Measurements from ENCODE around the gene ZZZ3. TPM values are rescaled to one million over a fixed set of nuclear protein-coding genes. Genes with fewer than 3 reads are reported as not detected.
"Not testable (repeated sequence)": the region's sequence is repeated elsewhere in the genome, so short reads cannot be mapped to it uniquely, and the experiment has no call there.

ZZZ3 gene
- total RNA-seq, 1 donor from 2014 or later = 55.6 TPM

DNA sequence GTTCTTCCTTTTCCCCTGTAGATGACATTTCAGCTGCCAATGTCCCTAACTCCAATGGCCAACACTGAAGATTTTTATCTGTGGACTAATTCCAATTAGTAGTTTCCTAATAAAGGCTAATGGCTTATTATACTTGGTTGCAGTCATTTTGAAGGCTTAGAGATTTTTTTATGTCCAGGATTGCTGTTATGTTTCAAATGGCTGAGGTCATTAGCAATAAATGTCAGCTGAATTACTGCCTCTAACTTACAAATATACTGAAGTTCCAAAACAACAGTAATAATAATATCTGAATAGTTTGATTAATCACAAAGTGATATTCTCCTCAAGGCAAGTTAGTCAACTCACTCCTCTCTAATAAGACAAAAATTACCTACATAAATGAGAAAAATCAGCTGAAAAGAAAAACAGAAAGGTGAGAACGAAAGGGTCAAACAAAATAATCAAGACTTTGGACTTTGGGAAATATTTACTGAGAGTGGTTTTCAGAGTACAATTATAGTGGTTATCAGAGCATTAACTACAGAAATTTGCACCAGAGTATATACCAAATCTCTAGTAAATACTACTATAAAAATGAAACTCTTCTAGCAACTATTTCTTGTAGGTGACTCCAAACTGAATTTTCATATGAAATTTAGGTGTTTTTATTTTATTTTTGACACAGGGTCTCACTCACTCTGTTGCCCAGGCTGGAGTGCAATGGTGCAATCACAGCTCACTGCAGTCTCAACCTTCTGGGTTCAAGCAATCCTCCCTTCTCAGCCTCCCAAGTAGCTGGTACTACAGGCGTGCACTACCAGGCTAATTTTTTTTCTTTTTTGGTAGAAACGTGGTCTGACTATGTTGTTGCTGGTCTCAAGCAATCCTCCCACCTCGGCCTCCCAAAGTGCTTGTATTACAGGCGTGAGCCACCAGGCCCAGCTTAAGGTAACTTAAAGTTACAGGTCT is 3.5 kb downstream of the ZZZ3 start:
- no peak for DNase-seq (ENCODE audit: low spot score in 2 of 2)
- Histone ChIP-seq H3K4me1 (peaks cover 0 to 15% of the 10 kb centered on the region in 2 donors), H3K27me3 (no peaks in the 10 kb centered on the region), H3K27ac (no peak overlapping the region), H3K4me3 (no peak overlapping the region), H3K36me3 (no peaks in the 10 kb centered on the region), H3K9me3 (no peaks in the 10 kb centered on the region)
- TF ChIP-seq, protein P1, sequence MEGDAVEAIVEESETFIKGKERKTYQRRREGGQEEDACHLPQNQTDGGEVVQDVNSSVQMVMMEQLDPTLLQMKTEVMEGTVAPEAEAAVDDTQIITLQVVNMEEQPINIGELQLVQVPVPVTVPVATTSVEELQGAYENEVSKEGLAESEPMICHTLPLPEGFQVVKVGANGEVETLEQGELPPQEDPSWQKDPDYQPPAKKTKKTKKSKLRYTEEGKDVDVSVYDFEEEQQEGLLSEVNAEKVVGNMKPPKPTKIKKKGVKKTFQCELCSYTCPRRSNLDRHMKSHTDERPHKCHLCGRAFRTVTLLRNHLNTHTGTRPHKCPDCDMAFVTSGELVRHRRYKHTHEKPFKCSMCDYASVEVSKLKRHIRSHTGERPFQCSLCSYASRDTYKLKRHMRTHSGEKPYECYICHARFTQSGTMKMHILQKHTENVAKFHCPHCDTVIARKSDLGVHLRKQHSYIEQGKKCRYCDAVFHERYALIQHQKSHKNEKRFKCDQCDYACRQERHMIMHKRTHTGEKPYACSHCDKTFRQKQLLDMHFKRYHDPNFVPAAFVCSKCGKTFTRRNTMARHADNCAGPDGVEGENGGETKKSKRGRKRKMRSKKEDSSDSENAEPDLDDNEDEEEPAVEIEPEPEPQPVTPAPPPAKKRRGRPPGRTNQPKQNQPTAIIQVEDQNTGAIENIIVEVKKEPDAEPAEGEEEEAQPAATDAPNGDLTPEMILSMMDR (IDR thresholded peaks at IDR 0.05) = no peak
- intact Hi-C loops (cut with DNase I) = no loop called here

DNA sequence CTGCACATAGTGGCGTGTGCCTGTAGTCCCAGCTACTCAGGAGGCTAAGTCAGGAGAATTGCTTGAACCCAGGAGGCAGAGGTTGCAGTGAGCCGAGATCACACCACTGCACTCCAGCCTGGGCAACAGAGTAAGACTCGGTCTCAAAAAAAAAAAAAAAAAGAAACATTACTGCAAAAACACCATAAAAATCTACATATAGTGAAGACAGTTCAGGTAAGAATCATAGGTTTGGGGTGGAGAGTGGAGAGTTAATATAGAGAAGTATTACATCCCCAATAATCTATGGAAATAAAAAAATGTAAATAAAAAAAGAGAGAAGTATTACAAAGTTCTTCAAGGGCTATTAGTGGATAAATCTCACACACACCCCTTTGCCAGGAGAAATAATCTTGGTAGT is 7.7 kb downstream of the ZZZ3 start:
- H3K4me1 ChIP-seq; H3K36me3 ChIP-seq; intact Hi-C loops (cut with DNase I); H3K4me3 ChIP-seq; H3K27me3 ChIP-seq; DNase-seq (ENCODE audit: low spot score in 2 of 2); H3K9me3 ChIP-seq; H3K27ac ChIP-seq: not testable (repeated sequence)

DNA sequence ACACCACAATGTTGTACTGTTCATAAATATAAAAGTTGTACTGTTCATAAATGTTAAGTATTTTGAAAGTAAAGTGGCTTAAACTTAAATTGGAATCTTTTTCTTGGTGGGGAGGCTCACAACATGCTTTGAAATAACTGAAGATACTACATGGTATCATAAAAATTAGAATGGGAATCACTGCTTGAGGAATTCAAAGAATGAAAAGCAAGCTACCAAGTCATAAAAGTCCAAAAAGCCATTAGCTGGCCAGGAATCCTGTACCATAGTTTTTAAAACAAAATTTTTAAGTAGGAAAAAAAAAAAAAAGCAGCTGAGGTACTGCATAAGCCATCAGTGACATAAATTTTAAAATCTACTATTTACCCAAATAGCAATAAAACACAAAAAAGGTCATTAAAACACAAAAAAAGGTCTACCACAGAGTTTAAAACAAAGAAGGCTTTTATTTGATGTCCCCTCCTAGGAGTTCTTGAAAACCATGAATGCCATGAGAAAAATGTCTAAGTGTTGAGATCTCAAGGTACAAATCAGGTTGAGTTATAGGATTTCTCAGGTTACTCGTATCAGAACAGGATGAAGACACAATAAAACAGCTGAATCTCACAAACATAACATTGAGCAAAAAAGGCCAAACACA is 8.6 kb downstream of the ZZZ3 start:
- H3K27ac ChIP-seq = no peak overlapping the region
- DNase-seq (ENCODE audit: low spot score in 2 of 2) = no peak
- H3K9me3 ChIP-seq = no peaks in the 10 kb centered on the region
- peaks cover 0 to 9% of the 10 kb centered on the region in 2 donors for H3K4me1 ChIP-seq
- H3K4me3 ChIP-seq = no peak overlapping the region
- no peaks in the 10 kb centered on the region for H3K27me3 ChIP-seq
- TF ChIP-seq, protein P1 (IDR thresholded peaks at IDR 0.05) = no peak
- intact Hi-C loops (cut with DNase I) = no loop called here
- H3K36me3 ChIP-seq = no peaks in the 10 kb centered on the region

DNA sequence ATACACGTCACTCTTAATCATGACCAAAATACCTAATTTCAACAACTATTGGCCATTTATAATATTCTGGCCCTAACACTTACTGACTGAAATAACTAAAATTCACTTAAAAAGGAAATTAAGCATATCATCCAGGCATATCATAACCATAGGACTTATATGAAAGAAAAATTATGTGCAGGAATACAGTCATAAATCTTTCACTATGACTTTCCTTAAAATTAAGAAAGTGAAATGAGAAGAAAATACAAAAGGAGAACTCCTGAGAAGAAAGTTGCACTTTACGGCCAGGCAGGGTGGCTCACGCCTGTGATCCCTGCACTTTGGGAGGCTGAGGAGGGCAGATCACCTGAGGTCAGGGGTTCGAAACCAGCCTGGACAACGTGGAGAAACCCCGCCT is 9.4 kb downstream of the ZZZ3 start:
- Histone ChIP-seq H3K9me3 (no peaks in the 10 kb centered on the region), H3K27me3 (no peaks in the 10 kb centered on the region), H3K4me1 (peaks cover 0 to 9% of the 10 kb centered on the region in 2 donors), H3K27ac (no peak overlapping the region), H3K36me3 (no peaks in the 10 kb centered on the region), H3K4me3 (no peak overlapping the region)
- intact Hi-C loops (cut with DNase I) = no loop called here
- DNase-seq (ENCODE audit: low spot score in 2 of 2) = no peak
- TF ChIP-seq, protein P1 (IDR thresholded peaks at IDR 0.05) = no peak

DNA sequence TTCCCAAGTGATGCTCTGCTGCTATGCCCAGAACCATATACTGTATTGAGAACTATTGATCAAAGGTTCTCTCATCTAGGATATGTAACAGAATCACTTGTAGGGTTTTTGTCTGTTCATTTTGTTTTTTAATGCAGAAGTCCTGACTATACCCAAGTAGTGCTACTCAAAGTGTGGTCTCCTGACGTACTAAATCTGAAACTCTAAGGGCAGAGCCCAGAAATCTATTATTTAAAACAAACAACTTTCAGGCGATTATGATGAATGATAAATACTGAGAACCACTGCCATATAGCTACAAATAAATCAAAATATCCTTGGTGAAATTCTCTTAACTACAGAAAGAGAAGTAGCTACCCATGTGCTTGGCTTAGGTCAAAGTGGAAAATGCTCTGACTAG is 10.1 kb downstream of the ZZZ3 start:
- no peaks in the 10 kb centered on the region for H3K9me3 ChIP-seq
- DNase-seq (ENCODE audit: low spot score in 2 of 2) = no peak
- peaks cover 0 to 9% of the 10 kb centered on the region in 2 donors for H3K4me1 ChIP-seq
- H3K4me3 ChIP-seq = no peak overlapping the region
- no peaks in the 10 kb centered on the region for H3K36me3 ChIP-seq
- TF ChIP-seq, protein P1 (IDR thresholded peaks at IDR 0.05) = no peak
- intact Hi-C loops (cut with DNase I) = no loop called here
- H3K27ac ChIP-seq = no peak overlapping the region
- no peaks in the 10 kb centered on the region for H3K27me3 ChIP-seq

DNA sequence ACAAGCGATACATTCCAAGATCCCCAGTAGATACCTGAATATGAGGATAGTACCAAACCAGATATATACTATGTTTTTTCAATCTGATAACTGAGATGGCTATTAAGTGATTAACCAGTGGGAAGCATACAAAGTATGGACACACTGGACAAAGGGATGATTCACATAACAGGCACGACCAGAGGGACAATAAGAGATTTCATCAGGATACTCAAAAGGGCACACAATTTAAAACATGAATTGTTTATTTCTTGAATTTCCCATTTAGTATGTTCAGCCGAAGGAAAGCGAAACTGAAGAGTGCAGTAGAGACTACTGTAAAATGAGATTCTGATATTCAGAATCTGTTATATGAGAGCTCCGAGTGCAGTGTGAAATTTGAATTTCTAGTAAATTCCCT is 10.6 kb downstream of the ZZZ3 start:
- no peak overlapping the region for H3K27ac ChIP-seq
- no peaks in the 10 kb centered on the region for H3K36me3 ChIP-seq
- H3K27me3 ChIP-seq = no peaks in the 10 kb centered on the region
- peaks cover 0 to 9% of the 10 kb centered on the region in 2 donors for H3K4me1 ChIP-seq
- H3K4me3 ChIP-seq = no peak overlapping the region
- DNase-seq (ENCODE audit: low spot score in 2 of 2) = no peak
- intact Hi-C loops (cut with DNase I) = no loop called here
- H3K9me3 ChIP-seq = no peaks in the 10 kb centered on the region
- TF ChIP-seq, protein P1 (IDR thresholded peaks at IDR 0.05) = no peak
